Amygdala (tissue), 56 donors: Measurements from ENCODE around the gene GSTA2.
"Not testable (repeated sequence)": the region's sequence is repeated elsewhere in the genome, so short reads cannot be mapped to it uniquely, and the experiment has no call there.

Experiments
- DNase-seq, 56 donors: peaks; one replicate each; lab custom pipeline; 2025; lab: John Stamatoyannopoulos, UW

GSTA2 gene

DNA sequence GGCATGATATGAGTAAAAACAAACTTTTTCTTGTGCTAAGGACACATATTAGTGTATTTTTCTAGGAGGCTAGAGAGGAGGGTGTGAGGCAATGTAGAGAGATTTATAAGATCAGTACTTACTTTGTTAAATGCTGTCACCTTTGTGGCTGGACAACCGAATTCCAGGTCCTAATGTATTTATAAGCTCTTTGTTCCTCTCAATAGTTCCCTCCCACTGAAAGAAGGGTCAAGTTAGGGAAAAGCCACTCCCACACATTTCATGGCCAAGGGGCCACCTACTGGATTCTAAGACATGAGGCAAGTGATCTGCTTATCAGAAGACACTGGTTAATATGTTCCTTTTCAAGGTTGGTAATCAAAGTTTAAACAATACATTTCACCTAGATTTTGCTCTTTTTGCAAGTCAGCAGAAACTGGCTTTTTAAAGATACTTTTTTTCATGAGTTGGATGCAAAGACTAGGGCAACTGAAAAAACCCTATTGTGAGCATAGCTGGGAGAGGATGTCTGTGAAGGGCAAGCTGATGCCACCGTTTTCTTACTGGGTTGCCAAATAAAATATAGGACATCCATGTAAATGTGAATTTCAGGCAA is at the start of gene GSTA2:
GSTA2 (minus strand) TSS at position 154 of the 595 bp plus-strand sequence. CDS start 5,528 bp downstream, outside the sequence.
- DNase-seq: not testable (repeated sequence)

DNA sequence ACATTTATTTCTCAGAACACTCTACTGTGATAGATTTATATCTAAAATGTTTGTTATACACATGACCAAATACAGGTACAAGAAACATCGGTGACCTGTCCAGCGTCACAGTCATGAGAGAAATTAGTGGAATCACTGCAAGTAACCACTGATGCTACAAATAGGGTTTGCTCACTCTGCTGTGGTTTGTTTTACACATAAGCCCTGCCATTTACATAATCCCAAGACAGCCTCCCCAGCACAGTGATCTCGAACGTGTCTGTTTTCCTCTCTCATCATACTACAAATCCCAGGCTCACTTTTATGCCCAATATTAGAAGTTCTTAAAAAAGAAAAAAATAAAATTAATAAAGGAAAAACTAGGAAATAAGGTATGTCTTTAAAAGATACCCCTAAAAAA is 46.5 kb upstream of the GSTA2 start:
- not testable (repeated sequence) for DNase-seq

GRCh38 chr6:52808660-52809059 is 45.4 kb upstream of the GSTA2 start:
- no peak for DNase-seq

- DNase-seq: not testable (repeated sequence)
Measured at GRCh38 chr6:52803668-52804255, 40.5 kb upstream of the GSTA2 start, which contains the start of gene GSTA1. Gene GSTA1 (minus strand): TSS chr6:52803816. CDS start chr6:52799267, 4,549 bp downstream.

DNA sequence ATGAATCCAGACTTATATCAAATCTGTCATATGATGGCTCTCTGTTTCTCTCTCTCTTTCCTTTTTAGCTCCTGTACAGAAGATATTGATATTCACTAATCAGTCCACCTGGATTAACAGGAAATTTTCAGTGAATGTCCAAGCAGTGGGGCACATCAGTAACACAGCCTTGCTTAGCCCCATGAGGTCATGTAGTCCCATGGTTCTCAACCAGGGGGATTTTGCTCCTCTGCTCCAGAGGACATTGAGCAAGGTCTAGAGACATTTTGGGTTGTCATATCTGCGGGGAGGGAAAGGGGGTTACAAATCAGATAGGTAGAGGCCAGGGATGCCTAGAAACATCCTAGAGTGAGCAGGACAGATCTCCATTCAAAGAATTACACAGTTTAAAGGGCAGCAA is 39.5 kb upstream of the GSTA2 start:
- DNase-seq: no peak

DNA sequence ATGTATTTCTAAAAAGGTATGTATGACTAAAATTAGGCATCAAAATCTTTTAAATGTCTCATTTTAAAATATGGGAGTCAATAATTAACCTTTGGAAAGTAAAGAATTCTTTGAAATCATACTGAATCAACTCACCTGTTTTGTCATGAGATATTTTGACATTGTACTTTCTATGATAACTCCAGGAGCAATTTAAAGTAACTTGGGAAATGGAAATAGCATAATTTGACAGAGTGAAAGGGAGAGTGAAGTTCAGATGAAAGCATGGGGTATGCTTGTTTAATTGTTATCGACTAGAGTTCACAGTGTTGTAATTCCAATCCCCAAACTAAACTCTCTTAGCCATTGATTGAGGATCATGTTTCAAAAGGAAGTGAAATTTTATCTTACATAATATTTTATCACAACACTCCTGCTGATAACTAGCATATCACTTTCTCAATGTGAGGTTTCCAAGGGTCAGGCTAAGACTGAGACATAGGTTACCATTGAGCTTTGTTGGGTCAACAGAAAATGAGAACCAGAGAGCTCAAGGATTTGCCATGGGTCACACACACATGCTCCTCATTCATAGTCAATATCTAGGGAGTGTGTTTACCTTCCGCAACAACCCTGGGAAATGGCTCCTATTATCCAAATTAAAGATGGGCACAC is 38.0 kb upstream of the GSTA2 start:
- no peak for DNase-seq

GRCh38 chr6:52799272-52799671 is 36.0 kb upstream of the GSTA2 start:
- DNase-seq: not testable (repeated sequence)

DNA sequence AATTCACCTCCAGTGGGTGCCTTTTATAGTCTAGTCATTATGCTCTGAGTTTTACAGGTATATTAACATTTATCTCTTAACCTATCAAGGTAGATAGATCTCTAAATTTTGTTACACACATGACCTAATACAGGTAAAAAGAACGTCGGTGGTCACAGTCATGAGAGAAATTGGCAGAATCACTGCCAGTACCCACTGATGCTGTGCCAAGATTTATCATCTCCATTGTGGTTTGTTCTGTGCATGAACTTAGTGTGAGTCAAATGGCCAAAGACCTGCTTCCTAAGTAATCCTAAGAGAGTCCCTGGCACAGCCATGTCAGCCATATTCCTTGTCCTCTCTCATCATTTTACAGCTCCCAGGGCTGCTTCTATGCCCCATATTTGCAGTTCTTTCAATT is 31.1 kb upstream of the GSTA2 start:
- DNase-seq: not testable (repeated sequence)

DNA sequence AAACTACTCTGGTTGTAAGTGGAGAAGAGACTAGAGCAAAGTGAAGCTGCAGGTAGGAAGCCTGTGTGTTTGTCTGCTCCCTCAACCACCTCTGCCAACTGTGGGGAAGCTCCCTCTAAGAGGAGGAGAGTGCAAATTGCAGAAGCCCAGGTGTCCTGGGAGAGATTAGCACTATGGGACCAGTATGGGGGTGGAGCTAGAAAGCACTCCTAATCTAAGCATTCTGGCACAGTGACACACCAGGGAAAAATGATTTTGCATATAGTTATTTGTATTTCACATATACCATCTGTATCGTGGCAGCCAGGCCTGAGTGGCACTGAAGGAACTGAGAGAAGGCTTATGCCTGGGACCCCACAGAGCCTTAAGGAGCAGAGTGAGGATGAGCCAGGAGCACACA is 27.6 kb upstream of the GSTA2 start:
- DNase-seq: no peak

- not testable (repeated sequence) for DNase-seq
Measured at GRCh38 chr6:52789658-52790057, 26.4 kb upstream of the GSTA2 start.

DNA sequence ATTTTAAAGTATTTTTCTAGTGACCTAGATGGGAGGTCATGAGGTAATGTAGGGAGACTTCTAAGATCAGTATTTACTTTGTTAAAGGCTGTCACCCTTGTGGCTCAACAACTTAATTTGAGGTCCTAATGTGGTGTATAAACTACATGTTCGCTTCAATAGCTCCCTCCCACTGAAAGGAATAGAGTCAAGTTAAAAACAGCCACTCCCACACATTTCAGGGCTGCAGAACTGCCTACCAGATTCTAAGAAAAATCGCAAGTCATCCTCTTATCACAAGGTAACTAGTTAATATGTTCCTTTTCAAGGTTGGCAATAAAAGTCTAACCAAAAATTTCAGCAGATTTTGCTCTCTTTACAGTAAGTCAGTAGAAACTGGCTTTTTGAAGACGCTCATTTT is 25.2 kb upstream of the GSTA2 start:
- no peak for DNase-seq

DNA sequence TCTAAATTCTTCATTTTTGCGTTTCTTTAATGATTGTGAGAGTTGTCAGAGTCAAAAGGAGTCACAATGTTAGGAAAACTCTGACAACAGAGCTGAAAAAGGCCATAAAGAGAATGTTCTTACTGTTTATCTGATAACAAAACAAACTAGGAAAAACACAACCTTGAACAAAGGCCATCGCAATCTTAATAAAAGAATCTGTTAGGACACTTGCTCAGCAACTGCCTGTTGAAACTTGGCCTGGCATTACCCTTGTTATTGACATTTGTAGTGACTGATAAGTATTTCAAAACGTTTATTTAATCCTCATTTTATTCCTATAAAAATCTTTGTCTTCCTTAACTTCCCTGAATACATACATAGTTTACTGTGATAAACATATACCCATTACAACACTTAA is 24.6 kb upstream of the GSTA2 start:
- DNase-seq: no peak

- DNase-seq: no peak
Measured at GRCh38 chr6:52786249-52786956, 23.1 kb upstream of the GSTA2 start.

DNA sequence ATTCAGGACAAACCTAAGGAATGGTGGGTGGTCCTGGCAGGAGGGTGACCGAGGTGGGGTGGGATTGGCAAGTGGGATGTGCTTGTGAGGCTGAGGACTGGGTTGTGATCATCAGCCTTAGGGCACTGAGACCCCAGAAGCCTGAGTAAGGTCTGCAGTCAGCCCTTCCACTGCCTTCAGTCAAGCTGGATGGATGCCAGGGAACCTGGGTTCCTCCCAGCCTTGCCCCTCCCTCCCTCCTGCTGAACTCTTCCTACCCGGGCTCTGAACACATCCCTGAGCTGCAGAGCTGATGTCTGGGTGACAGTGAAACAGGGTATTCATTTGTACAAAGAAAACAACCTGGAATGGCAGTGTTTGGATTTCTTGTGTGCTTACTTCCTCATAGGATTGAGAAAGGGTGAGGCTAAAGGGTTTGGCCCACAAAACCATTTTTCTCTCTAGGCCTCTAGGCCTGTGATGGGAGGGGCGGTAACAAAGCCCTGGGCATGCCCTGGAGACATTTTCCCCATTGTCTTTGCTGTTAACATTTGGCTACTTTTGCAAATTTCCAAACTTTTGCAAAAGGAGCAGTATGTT is 19.5 kb upstream of the GSTA2 start:
- DNase-seq: not testable (repeated sequence)

DNA sequence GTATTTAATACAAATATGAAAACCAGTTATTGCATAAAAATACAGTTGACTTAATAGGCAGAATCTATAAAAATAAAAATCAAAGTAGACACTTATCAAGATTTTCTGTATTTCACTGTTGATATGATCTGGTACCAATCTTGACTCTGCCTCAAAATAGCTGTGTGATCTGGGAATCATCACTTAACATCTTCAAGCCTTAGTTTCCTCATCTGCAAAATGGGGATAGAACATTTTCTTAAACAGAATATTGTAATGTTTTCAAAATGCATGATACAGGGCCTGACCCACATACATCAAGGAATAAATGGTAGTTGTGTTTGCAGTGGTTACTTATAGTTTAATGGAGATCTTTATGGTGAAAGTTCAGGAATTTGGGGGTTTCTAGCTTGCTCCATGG is 18.9 kb upstream of the GSTA2 start:
- not testable (repeated sequence) for DNase-seq

- no peak for DNase-seq
Measured at GRCh38 chr6:52779237-52779636, 16.0 kb upstream of the GSTA2 start.

GRCh38 chr6:52776711-52777351 is 13.6 kb upstream of the GSTA2 start:
- not testable (repeated sequence) for DNase-seq

- DNase-seq: not testable (repeated sequence)
Measured at GRCh38 chr6:52769399-52769798, 6.1 kb upstream of the GSTA2 start.

- DNase-seq: not testable (repeated sequence)
Measured at GRCh38 chr6:52767658-52768057, 4.4 kb upstream of the GSTA2 start.
